Stimulated activated CD4-positive, alpha-beta T cell treated with anti-CD3 and anti-CD28 coated beads, Interleukin-15, amount 100 ng/mL, for 24 hours (primary cell): ENCODE data around the gene PPP4R3B.
A peak's percentile ranks its signal among the peaks of the same experiment; 100 is the strongest.
"Not testable (repeated sequence)": the region's sequence is repeated elsewhere in the genome, so short reads cannot be mapped to it uniquely, and the experiment has no call there.

Experiments
- DNase-seq: peaks from one replicate; pipeline ENCODE4 v3.0.0-alpha.2; 2020

PPP4R3B gene

GRCh38 chr2:55617175-55618024 lies at the start of gene PPP4R3B:
Gene PPP4R3B (minus strand): TSS chr2:55617622. CDS start chr2:55617285, 337 bp downstream.
- DNase-seq, result peak; percentile 98

- DNase-seq, result no peak
Observed at GRCh38 chr2:55653255-55653654, 35.8 kb upstream of the PPP4R3B start.

- no peak for DNase-seq
Observed at GRCh38 chr2:55649211-55649610, 31.8 kb upstream of the PPP4R3B start.

GRCh38 chr2:55636831-55637230 lies 19.4 kb upstream of the PPP4R3B start:
- no peak for DNase-seq

GRCh38 chr2:55628931-55629330 lies 11.5 kb upstream of the PPP4R3B start:
- no peak for DNase-seq

GRCh38 chr2:55627915-55628314 lies 10.5 kb upstream of the PPP4R3B start:
- DNase-seq, result no peak

GRCh38 chr2:55621802-55622201 lies 4.4 kb upstream of the PPP4R3B start:
- no peak for DNase-seq

- DNase-seq, result peak; percentile 42
Observed at GRCh38 chr2:55620123-55620779, 2.8 kb upstream of the PPP4R3B start.

GRCh38 chr2:55618275-55619055 lies 1.0 kb upstream of the PPP4R3B start:
- peak; percentile 65 for DNase-seq

- DNase-seq, result no peak
Observed at GRCh38 chr2:55618025-55618274, 528 bp upstream of the PPP4R3B start.

GRCh38 chr2:55616551-55617174 lies 759 bp downstream of the PPP4R3B start:
- DNase-seq, result peak; percentile 39

GRCh38 chr2:55611997-55612396 lies 5.4 kb downstream of the PPP4R3B start:
- DNase-seq, result no peak

- no peak for DNase-seq
Observed at GRCh38 chr2:55610954-55611743, 6.3 kb downstream of the PPP4R3B start.

GRCh38 chr2:55609938-55610578 lies 7.4 kb downstream of the PPP4R3B start:
- no peak for DNase-seq

GRCh38 chr2:55609193-55609794 lies 8.1 kb downstream of the PPP4R3B start:
- DNase-seq, result no peak

- no peak for DNase-seq
Observed at GRCh38 chr2:55607717-55608116, 9.7 kb downstream of the PPP4R3B start.

GRCh38 chr2:55604027-55604565 lies 13.3 kb downstream of the PPP4R3B start:
- DNase-seq, result no peak

- DNase-seq, result no peak
Observed at GRCh38 chr2:55601849-55602248, 15.6 kb downstream of the PPP4R3B start.

- no peak for DNase-seq
Observed at GRCh38 chr2:55598056-55598795, 19.2 kb downstream of the PPP4R3B start.

GRCh38 chr2:55596795-55597194 lies 20.6 kb downstream of the PPP4R3B start:
- not testable (repeated sequence) for DNase-seq
